AG04449 (cell line): ENCODE results near the gene PLA2G2C.

Experiments
- CTCF ChIA-PET: fragments of 350-600 bp; formaldehyde crosslinking; extraction: SDS; loops from one replicate; lab custom pipeline; 2021; ENCODE audit warnings: antibody characterized with exemption; lab: Yijun Ruan, JAX
- POLR2A ChIA-PET: fragments of 400-600, 350-600 bp; formaldehyde crosslinking; extraction: SDS; loops from one replicate; lab custom pipeline; 2020; ENCODE audit warnings: antibody characterized with exemption, inconsistent platforms; lab: Yijun Ruan, JAX
- DNase-seq: peaks from one replicate; pipeline ENCODE4 v3.0.0-alpha.2; 2010; ENCODE audit warnings: low read depth, low spot score
- H3K4me3 ChIP-seq: 2 replicates; pipeline ENCODE4 v1.5.1; 2011; ENCODE audit warnings: low read depth, mild to moderate bottlenecking, control low read depth, low read length
- TF ChIP-seq, protein P1 (sequence below): IDR thresholded peaks from one replicate; pipeline ENCODE4 v1.5.1; 2011; ENCODE audit warnings: mild to moderate bottlenecking, moderate library complexity, low read length, control low read depth, inconsistent platforms; ENCODE audit not compliant: insufficient read depth; ENCODE audit errors: missing control alignments

Gene PLA2G2C

DNA sequence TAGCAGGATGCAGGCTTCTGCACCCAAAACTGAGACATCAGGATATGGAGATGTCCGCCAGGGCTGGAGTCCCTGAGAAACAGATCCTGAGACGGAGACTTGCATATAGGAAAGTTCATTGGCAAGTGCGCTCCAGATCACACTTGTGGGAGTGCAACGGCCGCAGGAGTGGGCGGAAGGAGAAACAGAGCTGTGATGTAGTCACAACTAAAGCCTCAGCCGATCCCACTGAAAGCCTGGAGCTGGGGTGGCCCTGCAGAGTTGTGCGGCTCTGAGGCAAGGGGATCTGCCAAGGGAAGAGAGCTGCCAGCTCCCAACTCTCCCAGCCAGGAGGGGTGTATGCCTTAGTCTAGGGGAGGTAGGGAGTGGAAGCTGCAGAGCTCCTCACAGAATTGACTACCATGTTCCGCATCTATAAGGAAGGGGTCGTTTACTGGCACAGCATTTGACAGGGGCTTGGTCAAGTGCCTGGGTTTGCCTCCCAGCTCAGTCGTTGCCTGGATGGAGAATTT lies 42.1 kb upstream of the PLA2G2C start:
- TF ChIP-seq, protein P1, sequence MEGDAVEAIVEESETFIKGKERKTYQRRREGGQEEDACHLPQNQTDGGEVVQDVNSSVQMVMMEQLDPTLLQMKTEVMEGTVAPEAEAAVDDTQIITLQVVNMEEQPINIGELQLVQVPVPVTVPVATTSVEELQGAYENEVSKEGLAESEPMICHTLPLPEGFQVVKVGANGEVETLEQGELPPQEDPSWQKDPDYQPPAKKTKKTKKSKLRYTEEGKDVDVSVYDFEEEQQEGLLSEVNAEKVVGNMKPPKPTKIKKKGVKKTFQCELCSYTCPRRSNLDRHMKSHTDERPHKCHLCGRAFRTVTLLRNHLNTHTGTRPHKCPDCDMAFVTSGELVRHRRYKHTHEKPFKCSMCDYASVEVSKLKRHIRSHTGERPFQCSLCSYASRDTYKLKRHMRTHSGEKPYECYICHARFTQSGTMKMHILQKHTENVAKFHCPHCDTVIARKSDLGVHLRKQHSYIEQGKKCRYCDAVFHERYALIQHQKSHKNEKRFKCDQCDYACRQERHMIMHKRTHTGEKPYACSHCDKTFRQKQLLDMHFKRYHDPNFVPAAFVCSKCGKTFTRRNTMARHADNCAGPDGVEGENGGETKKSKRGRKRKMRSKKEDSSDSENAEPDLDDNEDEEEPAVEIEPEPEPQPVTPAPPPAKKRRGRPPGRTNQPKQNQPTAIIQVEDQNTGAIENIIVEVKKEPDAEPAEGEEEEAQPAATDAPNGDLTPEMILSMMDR = no peak
- no peak overlapping the region for H3K4me3 ChIP-seq
- DNase-seq = no peak
- ChIA-PET POLR2A (no interaction called here), CTCF (interaction anchor here (1.0 to 2.7 kb wide), 4 partner anchors 15 to 265 kb away, joined by 4 to 10 read pairs (median 5); no protein-coding TSS in a partner anchor)

- ChIA-PET POLR2A (no interaction called here), CTCF (interaction anchor here (1.0 to 2.7 kb wide), 4 partner anchors 15 to 266 kb away, joined by 4 to 10 read pairs (median 5); no protein-coding TSS in a partner anchor)
- TF ChIP-seq, protein P1 = no peak
- no peak overlapping the region for H3K4me3 ChIP-seq
- no peak for DNase-seq
Measured at GRCh38 chr1:20227704-20228103, 41.4 kb upstream of the PLA2G2C start.

- no peak overlapping the region for H3K4me3 ChIP-seq
- no peak for DNase-seq
- TF ChIP-seq, protein P1 = no peak
- ChIA-PET POLR2A (no interaction called here), CTCF (interaction anchor here (3.3 kb wide), 1 partner anchor 12 kb away, joined by 23 read pairs; no protein-coding TSS in a partner anchor)
Measured at GRCh38 chr1:20224546-20224945, 38.2 kb upstream of the PLA2G2C start.

DNA sequence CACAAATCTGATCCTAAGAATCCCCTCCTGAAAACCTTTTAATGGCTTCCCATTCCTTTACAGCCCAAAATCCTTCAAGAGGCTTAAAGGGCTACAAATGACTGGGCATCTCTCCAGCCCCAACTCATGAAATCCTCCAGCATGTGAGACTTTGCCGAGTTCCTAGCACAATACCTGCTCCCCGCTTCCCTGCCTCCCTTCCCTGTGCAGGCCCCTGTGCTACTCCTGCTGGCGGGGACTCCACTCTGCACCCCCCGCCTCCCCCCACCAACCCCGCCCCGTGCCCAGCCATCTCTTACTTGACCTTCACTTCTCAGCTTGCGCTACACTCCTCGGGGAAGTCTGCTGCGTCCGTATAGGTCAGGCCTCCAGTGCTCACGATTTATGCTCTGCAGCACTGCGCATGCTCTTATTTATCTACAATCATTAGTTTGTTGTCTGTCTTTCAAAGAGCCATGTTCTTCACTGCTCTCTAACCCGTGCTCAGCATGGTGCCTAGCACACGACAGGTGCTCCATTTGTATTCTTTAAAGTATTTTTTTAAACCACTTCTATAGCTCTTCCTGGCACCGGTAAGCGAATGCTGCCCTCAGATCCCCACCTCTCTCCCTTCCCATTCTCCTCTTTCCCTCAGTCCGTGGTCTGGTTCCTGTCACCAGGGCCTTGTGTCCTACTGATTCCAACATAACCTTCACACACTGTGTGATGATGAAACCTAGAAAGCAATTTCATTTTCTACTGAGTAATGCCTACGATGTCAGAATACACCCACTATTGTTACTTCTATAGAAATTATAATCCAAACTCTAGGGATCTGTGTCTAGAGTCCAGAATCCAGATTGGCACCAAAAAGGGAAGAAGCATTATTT lies 37.5 kb upstream of the PLA2G2C start:
- TF ChIP-seq, protein P1 = no peak
- no peak for DNase-seq
- CTCF ChIA-PET = interaction anchor here (2.8 to 3.3 kb wide), 2 partner anchors 11 kb away, joined by 15 to 23 read pairs; no protein-coding TSS in a partner anchor

GRCh38 chr1:20223106-20223505 lies 36.8 kb upstream of the PLA2G2C start:
- CTCF ChIA-PET = interaction anchor here (1.3 to 2.8 kb wide), 2 partner anchors 10 to 272 kb away, joined by 3 to 15 read pairs; no protein-coding TSS in a partner anchor

More for the DNA sequence above, 37.5 kb upstream of the PLA2G2C start:
- H3K4me3 ChIP-seq = no peak overlapping the region
- POLR2A ChIA-PET = no interaction called here

More at GRCh38 chr1:20223106-20223505, 36.8 kb upstream of the PLA2G2C start:
- POLR2A ChIA-PET = no interaction called here
- TF ChIP-seq, protein P1 = no peak
- H3K4me3 ChIP-seq = no peak overlapping the region
- no peak for DNase-seq
